ENCODE measurements around the gene EEF1A2.
"Not testable (repeated sequence)": the region's sequence is repeated elsewhere in the genome, so short reads cannot be mapped to it uniquely, and the experiment has no call there.

The EEF1A2 gene

GRCh38 chr20:63484236-63484635 is 14.6 kb downstream of the EEF1A2 start:
- no peak for DNase-seq

GRCh38 chr20:63483834-63484233 is 15.0 kb downstream of the EEF1A2 start:
- no peak for DNase-seq

DNA sequence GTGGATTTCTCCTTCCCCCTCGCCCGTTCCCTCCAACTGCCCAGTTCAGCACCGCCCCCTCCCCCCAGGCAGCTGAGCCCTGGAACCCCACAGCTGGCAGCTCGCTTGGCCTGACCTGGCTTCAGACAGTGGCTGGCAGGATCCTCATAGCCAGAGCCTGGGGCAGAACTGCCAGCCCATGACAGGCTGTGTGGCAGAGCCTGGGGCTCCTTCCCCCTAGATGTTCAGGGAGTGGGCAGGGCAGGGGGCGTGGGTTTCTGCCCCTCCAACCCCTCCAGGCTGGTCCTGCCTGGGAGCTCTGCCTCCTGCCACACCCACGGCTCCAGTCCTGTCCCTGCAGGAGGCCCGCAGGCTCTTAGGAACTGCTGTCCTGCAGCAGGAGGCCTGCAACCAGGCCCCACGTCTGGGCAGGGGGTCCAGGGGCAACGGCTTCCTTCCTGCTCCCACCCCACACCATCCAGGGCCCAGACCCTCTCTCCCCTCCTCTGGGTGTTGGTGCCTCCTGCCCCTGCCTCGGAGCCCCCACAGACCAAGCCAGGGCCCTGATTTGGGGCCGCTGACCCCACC is 16.8 kb downstream of the EEF1A2 start:
- no peak for DNase-seq

DNA sequence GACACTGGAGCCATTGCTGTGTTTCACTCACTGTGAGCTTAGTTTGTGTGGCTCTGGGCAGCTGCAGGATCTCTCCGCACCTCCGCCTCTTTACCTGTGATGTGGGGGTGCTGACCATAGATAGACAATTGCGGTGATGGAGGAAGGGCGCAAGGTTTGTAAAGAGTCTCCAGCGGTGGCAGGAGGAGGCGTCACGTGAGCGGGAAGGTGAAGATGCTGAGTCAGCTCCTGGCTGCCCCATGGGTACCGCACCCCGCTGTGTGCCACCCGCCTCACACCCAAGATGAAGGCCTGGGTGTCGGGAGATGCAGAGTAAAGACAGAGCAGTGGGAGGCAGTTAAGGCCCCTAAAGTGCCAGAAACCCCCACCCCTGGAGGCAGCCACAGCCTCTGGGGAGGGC is 17.4 kb downstream of the EEF1A2 start:
- DNase-seq, result no peak

DNA sequence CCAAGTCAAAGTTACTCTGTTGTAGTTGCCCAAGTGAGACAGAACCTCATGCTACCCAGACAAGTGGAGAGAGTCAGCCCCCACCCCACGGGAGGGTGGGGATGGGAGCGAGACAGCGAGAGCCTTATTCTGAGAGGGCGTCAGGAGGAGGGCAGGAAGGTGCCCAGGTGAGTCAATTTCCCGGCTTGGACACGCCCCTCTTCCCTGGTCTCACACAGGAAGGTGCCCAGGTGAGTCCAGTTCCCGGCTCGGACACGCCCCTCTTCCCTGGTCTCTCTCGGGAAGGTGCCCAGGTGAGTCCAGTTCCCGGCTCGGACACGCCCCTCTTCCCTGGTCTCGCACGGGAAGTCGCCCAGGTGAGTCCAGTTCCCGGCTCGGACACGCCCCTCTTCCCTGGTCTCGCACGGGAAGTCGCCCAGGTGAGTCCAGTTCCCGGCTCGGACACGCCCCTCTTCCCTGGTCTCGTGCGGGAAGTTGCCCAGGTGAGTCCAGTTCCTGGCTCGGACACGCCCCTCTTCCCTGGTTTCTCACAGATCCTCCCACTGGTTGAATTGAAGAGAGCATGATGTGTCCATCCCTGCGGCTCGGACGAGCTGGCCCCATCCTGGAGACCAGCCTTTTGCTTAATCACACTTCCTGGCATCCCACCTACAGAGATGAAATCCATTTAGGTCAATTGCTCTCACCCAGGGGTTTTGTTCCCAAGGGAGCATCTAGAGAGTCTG is 19.0 kb downstream of the EEF1A2 start:
- DNase-seq, result not testable (repeated sequence)

- DNase-seq, result no peak
These were observed 20.3 kb downstream of the EEF1A2 start for GRCh38 chr20:63478346-63479302.

GRCh38 chr20:63477944-63478343 is 20.9 kb downstream of the EEF1A2 start:
- no peak for DNase-seq

DNA sequence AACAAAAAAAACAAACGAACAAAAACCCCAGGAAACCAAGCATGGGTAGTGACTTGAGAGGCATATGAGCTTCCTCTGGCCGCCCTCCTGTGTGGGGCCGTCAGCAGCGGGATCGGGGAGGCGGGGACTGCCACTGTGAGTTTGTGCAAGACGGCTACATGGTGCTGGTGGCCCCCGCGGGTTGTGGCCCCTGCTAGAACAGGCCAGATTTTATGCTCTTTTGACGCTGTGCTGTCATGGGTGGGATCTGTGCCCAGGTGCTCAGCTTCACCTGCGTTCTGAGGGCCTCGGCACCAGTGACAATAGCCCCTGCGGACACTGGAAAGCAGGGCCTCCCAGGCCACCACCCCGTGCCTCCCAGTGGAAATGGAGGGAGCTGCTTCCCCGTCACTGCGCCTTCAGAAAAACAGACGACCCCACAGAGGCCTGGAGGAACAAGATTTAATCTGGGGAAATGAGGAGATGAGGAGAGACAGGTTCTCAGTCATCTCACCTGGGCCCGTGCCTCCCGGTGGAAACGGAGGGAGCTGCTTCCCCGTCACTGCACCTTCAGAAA is 21.7 kb downstream of the EEF1A2 start:
- DNase-seq, result no peak

DNA sequence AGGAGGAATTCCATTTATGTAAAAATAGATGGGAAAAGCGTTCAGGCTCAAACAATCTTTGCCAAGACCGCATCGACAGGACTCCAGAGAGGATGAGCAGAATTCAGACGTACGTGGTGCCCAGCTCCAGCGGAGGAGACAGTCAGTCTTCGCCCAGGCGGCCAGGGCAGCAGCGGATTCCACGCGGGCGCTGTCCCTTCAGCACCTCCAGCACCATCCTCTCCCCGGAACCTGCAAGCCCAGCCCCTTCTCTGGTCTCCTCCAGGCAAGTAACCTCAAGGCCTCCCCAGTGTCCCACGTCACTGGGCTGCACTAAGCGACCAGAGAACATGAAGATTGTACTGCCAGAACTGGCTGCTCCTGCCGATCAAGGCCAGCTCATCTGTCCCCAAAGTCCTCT is 23.7 kb downstream of the EEF1A2 start:
- DNase-seq, result no peak

DNA sequence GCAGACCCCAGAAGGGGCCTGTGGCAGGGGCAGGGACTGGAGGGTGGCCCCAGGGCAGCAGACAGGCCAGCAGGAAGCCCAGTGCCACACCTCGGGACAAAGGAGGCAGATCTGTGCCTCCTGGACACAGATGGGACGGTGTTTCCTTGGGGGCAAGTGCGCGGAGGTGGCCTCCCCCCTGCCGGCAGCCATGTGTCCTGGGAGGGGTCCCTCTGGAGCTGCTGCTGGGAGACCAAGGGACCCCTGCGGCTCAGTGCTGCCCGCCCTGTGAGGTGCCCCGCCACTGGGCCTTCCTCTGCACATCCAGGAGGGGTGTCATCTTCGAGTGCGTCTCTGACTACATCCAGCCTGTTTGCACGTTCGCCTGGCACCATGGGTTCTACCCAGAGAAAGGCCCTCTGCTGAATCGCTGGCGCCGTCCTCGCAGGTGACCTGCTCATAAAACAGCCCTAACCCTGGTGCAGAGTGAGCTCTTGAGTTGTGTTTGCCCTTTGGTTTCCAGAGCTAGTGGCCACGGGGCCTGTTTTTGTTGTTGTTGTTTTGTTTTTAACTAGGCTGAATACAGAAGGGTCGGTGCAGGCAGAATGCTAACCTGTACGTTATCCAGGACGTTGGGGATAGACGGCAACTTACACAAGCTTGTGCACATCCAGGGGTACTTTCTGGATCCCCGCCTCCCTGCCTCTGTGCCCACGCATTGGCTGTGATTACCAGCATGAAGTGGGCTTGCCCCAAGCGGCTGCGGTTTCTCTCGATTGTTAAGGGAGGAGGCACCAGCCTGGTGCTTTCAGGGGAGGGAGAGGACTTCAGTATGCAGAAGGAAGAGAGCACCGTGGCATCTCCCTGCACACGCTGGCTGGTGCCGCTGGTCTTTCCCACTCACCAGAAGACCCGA is 25.1 kb downstream of the EEF1A2 start:
- no peak for DNase-seq

DNA sequence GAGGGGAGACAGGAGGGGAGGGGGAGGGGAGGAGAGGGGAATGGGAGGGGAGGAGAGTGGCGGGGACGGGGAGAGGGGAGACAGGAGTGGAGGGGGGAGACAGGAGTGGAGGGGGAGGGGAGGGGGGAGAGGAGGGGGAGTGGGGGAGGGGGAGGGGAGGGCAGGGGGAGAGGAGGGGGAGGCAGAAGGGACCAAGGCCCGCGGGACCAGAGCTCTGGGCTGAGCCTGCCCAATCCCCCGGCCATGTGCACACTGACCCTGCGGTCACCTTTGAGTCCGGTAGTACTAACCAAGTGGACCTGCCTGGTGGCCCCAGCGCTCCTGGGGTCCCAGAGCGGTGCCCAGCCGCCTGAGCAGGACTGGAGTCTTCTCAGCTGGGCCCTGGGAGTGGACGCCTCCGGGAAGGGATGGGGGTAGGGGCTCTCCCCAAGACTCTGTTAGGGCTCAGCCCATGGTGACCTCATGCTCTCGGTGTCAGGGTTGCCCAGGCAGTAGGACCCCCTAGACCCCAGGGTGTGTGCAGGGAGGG is 26.0 kb downstream of the EEF1A2 start:
- DNase-seq, result no peak

DNA sequence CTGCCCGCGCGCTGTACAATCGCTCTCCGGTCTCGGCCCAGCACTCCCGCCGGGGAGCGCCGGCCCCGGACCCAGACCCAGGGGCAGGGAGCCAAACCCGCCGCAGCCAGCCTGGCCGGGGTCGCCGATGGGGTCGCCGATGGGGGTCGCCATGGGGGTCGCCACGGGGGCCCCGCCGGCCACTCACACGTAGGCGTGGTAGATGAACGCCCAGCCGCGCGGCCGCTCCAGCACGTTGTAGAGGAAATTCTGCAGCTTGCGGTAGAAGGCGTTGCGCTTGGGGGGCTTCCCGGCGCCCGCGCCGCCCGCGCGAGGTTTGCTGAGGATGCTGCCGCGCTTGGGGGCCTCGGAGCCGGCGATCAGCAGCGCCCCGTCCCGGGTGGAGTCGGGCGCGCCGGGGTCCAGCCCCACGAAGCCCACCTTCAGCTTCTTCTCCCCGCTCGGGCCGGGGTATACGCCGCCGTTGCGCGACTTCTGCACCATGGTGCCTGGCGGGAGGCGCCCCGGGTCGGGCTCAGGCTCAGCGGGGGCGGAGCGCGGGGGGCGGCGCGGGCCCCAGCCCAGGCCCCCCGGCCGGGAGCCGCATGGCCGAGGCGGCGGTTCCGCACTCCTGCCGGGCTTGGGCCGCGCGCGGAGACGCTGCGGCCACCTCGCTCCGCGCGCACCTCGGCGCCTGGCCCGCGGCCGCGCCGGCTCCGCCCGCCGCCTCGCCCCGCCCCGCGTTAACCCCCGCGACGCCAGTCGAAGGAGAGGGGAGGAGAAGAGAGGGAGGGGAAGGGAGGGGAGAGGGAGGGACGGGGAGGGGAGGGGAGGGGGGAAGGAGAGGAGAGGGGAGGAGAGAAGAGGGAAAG is 26.7 kb downstream of the EEF1A2 start, which contains the start of gene KCNQ2:
Gene KCNQ2, minus strand, starts transcription at position 675 of the 851 bp plus-strand sequence. Its CDS starts 192 bp downstream, at position 483.
- no peak for DNase-seq

DNA sequence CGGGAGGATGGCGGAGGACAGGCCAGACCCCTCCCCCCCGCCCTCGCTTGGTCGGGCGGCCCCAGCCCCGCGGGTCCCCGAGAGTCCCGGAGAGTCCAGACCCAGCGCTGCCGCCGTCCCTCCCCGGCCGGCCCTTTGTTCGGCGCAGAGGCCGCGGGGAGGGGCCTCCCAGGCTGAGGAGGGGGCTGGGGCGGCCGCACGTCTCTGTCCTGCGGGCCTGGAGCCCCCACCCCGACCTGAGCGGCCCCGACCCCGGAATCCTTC is 27.2 kb downstream of the EEF1A2 start:
- DNase-seq, result no peak

DNA sequence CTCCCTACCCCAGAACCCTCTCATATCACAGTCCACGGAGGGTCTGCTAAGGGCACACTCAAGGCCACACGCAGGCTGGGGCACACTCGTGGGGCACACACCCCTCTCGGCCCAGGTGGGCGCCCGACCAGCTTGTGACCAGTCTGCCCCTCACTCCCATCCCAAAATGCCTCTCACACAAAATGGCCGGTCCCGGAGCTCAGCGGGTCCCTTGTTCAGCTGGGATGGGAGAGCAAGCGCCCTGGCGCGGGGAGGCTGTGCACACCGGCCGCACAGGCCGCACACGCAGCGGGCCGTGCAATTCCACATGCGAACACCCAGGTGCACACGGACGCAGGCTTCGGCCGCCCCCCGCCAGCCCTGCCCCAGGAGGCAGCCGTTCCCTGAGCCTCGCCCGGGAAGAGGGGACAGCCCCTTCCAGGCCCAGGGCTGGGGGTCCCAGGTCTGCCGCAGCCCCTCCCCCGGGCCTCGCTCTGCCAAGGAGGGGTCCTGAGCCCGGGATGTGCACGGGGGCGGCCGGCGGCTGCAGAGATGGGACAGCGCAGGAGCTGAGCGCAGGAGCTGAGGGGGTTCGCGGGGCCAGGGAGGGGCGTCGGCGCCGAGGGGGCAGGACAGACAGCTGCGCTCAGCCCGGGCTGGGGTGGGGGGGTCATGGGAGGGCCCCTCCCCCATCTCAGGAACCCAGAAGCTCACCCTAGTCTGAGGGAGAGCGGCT is 27.7 kb downstream of the EEF1A2 start:
- no peak for DNase-seq

GRCh38 chr20:63470410-63470809 is 28.5 kb downstream of the EEF1A2 start:
- DNase-seq, result no peak

GRCh38 chr20:63469713-63470101 is 29.2 kb downstream of the EEF1A2 start:
- DNase-seq, result no peak

DNA sequence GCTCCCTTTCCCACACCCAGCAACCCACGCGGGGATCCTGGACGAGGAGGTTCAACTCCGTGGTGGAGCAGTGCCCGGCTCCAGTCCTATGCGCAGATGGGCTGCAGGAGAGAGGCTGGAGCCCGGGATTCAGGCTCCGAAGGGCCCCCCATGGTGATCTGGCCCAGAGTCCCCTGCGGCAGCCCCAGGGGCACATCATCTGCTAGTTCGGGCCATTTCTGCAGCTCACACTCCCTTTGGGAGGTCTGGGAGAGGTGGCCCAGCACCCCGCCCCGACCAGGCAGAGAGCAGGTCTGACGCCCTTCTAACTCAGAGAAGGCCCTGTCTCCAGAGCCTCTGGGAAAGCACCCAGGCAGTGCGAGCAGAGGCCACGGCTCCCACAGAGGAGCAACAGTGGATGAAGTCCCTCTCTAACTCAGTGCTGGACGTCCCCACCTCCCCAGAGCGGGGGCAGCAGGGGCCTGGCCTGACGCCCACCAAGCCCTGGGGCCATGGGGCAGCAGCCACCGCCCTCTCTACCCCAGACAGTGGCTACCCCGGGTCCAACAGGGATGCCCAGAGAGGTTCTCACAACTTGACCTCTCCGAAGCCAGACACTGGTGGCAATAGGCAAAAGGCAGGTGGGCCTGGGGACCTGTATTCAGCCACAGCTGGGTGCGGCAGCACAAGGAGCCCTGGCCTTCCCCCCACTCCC is 29.7 kb downstream of the EEF1A2 start:
- no peak for DNase-seq

DNA sequence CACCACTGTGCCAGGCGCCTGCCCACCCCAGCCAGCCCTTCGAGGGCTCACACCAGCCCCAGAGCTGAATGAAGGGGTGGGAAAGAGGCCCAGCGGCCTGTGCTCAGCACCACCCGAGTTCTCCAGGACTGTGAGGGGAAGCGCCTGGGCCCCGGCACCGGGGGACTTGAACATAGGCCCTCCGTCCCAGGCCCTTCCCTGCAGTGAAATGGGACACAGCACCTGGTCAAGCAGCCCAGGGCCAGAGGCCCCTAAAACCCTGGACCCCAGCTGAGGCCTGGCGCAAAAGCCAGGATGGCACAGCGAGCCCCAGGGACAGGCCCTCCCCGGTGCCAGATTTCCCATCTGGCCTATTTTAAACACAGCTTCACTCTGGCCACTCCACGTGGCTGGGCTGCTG is 30.5 kb downstream of the EEF1A2 start:
- no peak for DNase-seq

- no peak for DNase-seq
These were observed 31.4 kb downstream of the EEF1A2 start for GRCh38 chr20:63467294-63468083.

Data from AML-193 (cell line).